Stimulated activated CD4-positive, alpha-beta T cell treated with anti-CD3 and anti-CD28 coated beads, Interleukin-4, amount 100 ng/mL, for 1 hour (primary cell): Measurements from ENCODE around the gene SUGCT.

Source experiments
- DNase-seq: peaks from one replicate; pipeline ENCODE4 v3.0.0-alpha.2; 2020

The SUGCT gene

DNA sequence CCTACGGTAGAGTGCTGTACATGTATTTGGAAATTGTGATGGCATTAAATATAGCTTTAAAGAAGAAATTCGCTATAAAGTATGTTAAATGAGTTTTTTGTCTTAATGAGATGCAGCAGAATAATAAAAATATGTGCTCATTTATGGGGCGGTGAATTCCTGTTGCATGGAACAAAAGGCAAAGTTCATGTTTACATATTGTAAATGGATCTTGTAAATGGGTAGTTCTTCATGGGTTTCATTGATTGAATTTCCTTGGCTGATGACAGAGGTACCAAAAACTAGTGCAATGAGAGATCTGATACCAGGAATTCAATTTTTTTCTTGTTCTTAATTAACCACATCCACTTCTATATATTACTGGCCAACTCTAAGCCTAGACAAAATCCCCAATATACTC lies 284.2 kb downstream of the SUGCT start:
- no peak for DNase-seq

- no peak for DNase-seq
Measured at GRCh38 chr7:40419806-40420205, 285.0 kb downstream of the SUGCT start.

DNA sequence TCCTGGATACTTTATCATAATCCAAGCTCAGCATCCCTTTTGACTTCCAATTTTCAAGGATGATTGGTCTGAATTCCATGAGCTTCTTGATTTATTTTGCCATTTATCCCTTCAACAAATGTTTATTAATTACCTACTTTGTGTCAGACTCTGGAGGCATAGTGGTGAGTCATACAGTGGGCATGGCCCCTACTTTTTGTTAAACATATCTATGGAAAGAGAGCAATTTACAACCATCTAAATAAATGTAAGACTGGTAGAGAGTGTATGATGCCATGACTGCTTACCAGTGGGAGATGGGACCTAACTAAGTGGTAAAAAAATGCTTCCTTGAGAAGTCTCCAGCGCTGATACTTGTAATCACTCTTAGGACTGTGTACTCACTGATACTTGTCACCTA lies 286.6 kb downstream of the SUGCT start:
- DNase-seq = no peak

GRCh38 chr7:40425696-40426095 lies 290.9 kb downstream of the SUGCT start:
- no peak for DNase-seq

GRCh38 chr7:40428421-40428820 lies 293.6 kb downstream of the SUGCT start:
- no peak for DNase-seq

DNA sequence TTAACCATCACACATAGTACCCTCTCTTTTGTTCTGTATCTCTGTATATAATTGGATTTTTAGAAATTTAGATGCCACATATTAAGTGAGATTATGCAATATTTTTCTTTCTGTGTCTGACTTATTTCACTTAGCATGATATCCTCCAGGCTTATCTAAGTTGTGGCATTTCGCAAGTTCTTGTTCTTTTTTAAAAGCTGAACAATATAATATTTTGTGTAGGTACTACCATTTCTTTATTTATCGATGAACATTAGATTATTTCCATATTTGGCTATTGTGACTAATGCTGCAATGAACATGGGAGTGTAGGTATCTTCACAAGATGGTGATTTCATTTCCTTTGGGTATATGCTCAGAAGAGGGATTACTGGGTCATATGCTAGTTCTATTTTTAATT lies 295.0 kb downstream of the SUGCT start:
- DNase-seq = no peak

DNA sequence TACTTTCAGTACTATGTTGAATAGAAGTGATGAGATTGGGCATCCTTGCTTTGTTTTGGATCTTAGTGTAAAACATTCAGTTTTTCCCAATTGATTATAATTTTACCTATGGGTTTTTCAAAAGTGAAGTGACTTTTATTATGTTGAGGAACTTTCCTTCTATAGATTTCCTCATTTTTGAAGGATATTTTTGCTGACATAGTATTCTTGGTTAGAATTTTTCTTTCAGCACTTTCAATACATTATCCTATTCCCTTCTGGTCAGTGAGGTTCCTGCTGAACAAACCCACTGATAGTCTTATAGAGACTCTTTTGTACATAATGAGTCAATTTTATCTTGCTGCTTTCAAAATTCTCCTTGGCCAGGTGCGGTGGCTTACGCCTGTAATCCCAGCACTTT lies 297.2 kb downstream of the SUGCT start:
- DNase-seq = no peak

DNA sequence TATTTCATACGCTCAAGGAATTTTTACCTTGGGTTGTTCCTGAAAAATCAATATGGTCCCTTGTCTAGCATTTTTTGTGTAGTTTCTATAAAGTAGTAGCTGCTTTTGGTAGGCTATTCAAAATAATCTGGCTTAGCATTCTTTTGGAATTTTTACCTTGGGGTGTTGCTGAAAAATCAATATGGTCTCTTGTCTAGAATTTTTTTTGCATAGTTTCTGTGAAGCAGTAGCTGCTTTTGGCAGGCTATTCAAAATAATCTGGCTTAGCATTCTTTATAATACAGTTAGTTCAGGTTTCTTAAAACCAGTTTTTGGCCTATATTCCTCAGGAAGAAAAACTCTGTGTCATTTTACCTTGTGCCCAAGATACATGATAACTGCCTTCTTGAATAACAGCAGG lies 301.9 kb downstream of the SUGCT start:
- DNase-seq = no peak

DNA sequence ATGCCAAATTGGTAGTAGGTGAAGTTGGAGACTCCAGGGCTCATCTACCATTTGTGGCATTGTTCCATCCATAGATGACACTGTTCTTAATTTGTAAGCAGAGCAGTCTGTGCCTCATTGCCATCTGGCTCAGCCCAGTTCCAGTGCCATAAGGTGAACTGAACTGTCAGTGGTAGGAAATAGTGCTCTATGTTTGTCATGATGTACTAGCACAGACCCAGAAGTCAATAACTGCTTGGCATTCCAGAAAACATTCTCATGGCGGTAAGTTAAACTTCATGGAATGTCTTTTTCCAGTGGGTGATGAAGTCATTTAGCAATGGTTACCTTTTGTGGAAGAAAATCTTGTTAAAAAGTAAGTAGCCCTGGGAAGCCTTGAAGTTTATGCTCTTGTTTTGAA lies 302.7 kb downstream of the SUGCT start:
- no peak for DNase-seq

GRCh38 chr7:40437936-40438634 lies 303.3 kb downstream of the SUGCT start:
- DNase-seq = no peak

GRCh38 chr7:40439686-40440085 lies 304.9 kb downstream of the SUGCT start:
- no peak for DNase-seq

DNA sequence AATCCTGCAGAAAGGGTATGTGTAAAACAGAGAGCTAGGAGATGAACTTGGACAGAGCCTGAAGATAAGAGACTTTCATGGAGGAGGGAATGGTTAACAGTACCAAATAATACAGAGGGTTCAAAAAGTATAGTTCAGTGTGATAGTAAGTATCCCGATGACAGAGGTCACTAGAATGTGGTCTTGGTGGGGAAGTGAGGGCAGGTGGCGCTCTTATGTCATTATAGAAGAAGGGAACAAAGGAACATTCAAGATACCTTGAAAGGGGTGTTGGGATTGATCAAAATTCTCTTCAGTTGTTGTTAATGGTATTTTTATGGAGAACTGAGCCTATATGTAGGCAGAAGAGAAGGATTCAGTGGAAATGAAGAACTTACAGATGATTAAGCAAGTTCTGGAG lies 312.5 kb downstream of the SUGCT start:
- no peak for DNase-seq

GRCh38 chr7:40455485-40455884 lies 320.7 kb downstream of the SUGCT start:
- DNase-seq = no peak

DNA sequence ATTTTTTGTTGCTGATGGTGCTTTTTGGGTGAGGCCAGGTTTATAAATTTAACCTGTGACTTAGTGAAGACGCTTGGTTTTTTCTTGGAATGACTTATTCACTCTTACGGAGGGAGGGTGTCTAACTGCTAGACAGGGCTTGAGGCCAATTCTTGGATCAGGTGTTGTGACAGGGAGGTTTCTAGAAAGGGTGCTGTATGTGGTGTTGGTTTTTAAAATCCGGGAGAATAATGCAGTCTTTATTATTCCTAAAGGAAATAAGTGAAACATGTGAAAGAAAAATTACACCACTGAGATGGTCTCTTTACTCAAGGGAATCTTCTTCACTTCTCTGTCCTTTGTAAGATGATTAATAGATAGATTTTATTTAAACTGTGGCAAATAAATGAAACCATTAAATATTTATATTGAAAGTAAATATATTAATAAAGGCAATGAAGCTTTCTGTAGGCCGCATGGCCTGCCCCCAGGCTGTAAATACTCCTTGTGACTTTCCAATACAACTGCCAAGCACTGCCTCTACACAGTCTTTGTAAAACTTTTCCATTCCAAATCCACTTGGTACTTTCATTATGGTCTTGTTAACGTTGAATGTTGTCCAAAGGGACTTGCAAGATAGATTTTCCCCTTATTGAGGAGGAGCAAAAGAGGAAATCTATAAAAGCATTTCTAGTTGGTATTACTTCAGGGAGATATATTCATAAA lies 323.1 kb downstream of the SUGCT start:
- no peak for DNase-seq

GRCh38 chr7:40463446-40463845 lies 328.6 kb downstream of the SUGCT start:
- no peak for DNase-seq

GRCh38 chr7:40468891-40469864 lies 334.4 kb downstream of the SUGCT start:
- DNase-seq = no peak

GRCh38 chr7:40470091-40470592 lies 335.3 kb downstream of the SUGCT start:
- DNase-seq = no peak

DNA sequence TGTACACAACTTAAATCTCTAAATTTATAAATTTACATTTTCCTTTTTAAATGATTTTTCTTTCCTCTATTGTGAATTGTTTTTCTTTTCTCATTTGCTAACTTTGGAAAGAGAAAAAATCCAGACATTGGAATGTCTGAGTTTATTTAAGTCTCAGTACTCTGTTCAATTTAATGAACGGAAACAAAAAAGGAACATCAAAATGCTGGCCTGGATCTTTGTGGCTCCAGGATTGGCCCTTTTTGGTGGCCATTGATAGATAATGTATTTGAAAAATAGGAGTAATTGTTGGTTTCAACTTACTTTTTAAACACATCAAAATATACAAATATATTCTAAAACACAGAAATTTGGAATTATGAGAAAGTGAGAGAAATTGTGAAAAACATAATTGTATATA lies 336.0 kb downstream of the SUGCT start:
- DNase-seq = no peak

- no peak for DNase-seq
Measured at GRCh38 chr7:40471891-40472290, 337.1 kb downstream of the SUGCT start.

DNA sequence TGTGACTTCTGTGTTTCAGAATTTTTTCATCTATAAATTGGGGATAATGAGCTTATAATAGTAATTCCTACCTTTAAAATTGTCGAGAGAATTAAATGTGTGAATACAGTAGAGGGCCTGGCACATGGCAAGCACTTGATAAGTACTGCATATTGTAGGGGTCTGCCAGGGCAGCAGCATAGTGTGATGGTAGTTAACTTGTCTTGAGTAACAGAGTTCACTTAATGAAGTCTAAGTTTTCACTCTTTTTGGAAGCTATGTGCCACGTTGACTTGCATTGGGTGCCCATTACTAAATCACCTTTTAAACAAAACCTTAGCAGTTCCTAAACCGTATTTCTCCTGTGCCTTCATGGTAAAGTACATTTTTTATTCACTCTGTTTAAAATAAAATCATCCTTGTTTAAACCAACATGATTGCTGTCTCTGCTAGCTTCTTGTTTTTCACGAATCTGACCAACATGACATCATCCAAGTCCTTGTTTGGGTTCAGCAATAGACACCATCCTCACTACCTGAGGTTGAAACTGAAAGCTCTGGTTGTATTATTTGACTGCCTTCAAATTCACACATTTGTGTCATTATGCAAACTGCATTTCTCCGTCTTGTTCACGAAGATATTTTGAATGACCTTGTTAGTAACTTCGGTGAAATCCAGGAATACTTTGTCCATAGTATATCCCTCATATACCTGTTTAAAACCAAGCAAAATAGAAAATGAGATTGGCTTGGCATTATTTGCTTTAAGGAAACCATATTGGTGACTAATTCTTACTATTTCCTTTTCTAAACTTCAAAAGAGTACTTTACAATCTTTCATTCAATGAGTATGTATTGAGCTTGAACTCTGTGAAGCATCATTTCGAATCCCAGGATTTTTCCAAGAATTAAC lies 340.2 kb downstream of the SUGCT start:
- no peak for DNase-seq

DNA sequence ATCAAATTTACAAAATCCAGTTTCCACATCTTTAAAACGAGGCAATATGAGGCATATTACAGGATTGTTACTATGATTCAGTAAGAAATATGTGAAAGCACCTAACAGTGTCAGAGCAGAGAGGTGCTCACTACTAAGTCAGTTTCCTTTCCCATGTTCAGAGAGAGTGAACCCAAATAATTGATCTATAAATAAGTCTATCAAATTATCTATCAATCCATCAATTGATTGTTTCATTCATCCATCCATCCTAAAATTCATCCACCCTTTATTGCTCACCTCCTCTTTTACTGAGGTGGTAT lies 340.8 kb downstream of the SUGCT start:
- DNase-seq = no peak

DNA sequence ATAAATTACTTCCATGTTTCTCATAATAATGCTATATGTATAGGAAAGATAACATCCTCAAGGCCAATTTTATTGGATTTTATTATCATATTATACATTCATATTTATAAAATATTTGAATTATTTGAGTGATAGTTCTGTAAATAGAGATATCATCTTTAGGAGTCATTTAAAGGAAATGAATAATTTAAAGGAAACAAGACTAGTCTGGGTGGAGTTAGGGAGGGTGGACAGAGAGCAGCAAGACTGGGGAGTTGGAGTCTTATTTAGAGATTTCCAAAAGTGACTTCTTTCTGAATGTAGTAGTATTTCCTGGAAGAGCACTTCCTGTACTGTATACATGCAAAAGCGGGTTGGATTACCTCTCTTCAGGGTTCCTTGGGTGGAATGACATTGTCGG lies 342.3 kb downstream of the SUGCT start:
- no peak for DNase-seq

DNA sequence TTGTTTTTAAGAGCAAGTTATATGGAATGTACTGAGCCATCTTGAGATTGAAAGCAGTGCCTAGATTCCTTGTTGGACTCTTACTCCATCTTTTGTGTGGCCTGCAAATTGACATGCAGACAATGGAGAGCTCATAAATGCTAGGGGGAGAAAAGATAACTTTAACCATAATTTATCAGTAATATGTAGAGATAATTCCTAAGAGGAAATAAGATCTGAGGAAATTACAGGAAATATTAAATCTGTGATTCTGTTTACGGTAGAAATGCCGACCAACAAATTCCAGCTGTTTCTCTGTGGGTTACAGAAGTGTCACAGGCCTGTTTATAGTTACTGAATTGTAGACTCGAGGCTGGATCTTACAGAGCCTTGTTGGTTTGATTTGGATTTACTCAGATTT lies 348.0 kb downstream of the SUGCT start:
- no peak for DNase-seq
